K562 (cell line): ENCODE results near the gene FCGR3B. TPM values are rescaled to one million over a fixed set of nuclear protein-coding genes. Genes with fewer than 3 reads are reported as not detected.
"Not testable (repeated sequence)": the region's sequence is repeated elsewhere in the genome, so short reads cannot be mapped to it uniquely, and the experiment has no call there.

Experiments
- ATAC-seq: fragments of 200-7000 bp; cut with Tn5 transposase; 3 replicates; pipeline ENCODE4 v1.9.1; 2020; ENCODE audit warnings: moderate library complexity
- BruUV-seq: library from RNA; stranded (reverse); fragments of 400-500 nt; replicated peaks from 2 replicates; lab custom pipeline; 2021; lab: Mats Ljungman, UMichigan
- CTCF ChIA-PET: fragments of 300-600 bp; formaldehyde crosslinking; extraction: SDS; loops from one replicate; lab custom pipeline; 2021; ENCODE audit warnings: low intra/inter-chr PET ratio; lab: Yijun Ruan, JAX
- POLR2A ChIA-PET: fragments of 300-600, 350-650 bp; sonication (Branson Sonifier 250); formaldehyde crosslinking; extraction: SDS; loops from one replicate; lab custom pipeline; 2021; ENCODE audit warnings: antibody characterized with exemption, inconsistent platforms; lab: Yijun Ruan, JAX
- DNase-seq, 4 experiments: peaks; one replicate each; pipeline versions ENCODE4 v3.0.0 to v3.0.0-alpha.2; 2011 to 2018; ENCODE audit warnings: low spot score in 3 of 4, mixed read lengths in 3 of 4; ENCODE audit errors: extremely low read depth in 1 of 4
- FAIRE-seq: peaks from 2 replicates; lab custom pipeline; 2011; peaks lifted over from hg19 to GRCh38; lab: Jason Lieb, UNC
- H2AFZ ChIP-seq: 2 replicates; pipeline ENCODE4 v1.6.0; 2011; ENCODE audit warnings: low read depth, low read length, control low read depth, inconsistent platforms
- H3K27ac ChIP-seq: fragments of 200-600 bp; 3 replicates; pipeline ENCODE4 v1.8.0; 2011; ENCODE audit warnings: low read depth, mild to moderate bottlenecking, control low read depth, inconsistent platforms, low read length, moderate library complexity, mixed read lengths; ENCODE audit errors: extremely low read depth
- H3K27me3 ChIP-seq, 2 experiments: fragments of 300-600 bp in 1 of 2; 2 replicates in 1 of 2; 3 replicates in 1 of 2; pipeline versions ENCODE4 v1.6.0 to v1.8.0; 2011; ENCODE audit warnings: inconsistent platforms in 2 of 2, low read length in 2 of 2, mild to moderate bottlenecking in 1 of 2, mixed read lengths in 1 of 2, moderate library complexity in 1 of 2; ENCODE audit not compliant: control insufficient read depth in 2 of 2, insufficient read depth in 2 of 2
- H3K36me3 ChIP-seq: fragments of 300-600 bp; 3 replicates; pipeline ENCODE4 v1.8.0; 2011; ENCODE audit warnings: mild to moderate bottlenecking, low read length, inconsistent platforms; ENCODE audit not compliant: control insufficient read depth, insufficient read depth
- H3K4me1 ChIP-seq, 2 experiments: fragments of 200-600 bp in 1 of 2; replicated peaks in 1 of 2; 2 replicates in 1 of 2; 3 replicates in 1 of 2; pipeline versions ENCODE4 v1.5.1 to v1.8.0; 2011; ENCODE audit warnings: inconsistent platforms in 2 of 2, low read length in 2 of 2, mild to moderate bottlenecking in 1 of 2, mixed read lengths in 1 of 2, moderate library complexity in 1 of 2; ENCODE audit not compliant: control insufficient read depth in 2 of 2, insufficient read depth in 2 of 2
- H3K4me2 ChIP-seq: 2 replicates; pipeline ENCODE4 v1.6.1; 2011; ENCODE audit warnings: low read length, control low read depth, inconsistent platforms, mixed read lengths; ENCODE audit not compliant: insufficient read depth
- H3K4me3 ChIP-seq: fragments of 200-600 bp; sonication (generic), shearing (Covaris generic); 2 replicates; pipeline ENCODE4 v1.5.1; 2016; ENCODE audit warnings: control low read depth, inconsistent platforms
- H3K79me2 ChIP-seq: fragments of 200-600 bp; 3 replicates; pipeline ENCODE4 v1.8.0; 2011; ENCODE audit warnings: low read length, inconsistent platforms; ENCODE audit not compliant: control insufficient read depth, insufficient read depth
- H3K9ac ChIP-seq, 2 experiments: 2 replicates each; pipeline versions ENCODE4 v1.6.0 to v1.6.1; 2011; ENCODE audit warnings: low read depth in 2 of 2, low read length in 2 of 2, control low read depth in 1 of 2, inconsistent platforms in 1 of 2, mild to moderate bottlenecking in 1 of 2, mixed read lengths in 1 of 2; ENCODE audit not compliant: insufficient read depth in 1 of 2
- H3K9me1 ChIP-seq: one replicate; pipeline ENCODE4 v1.6.0; 2011; ENCODE audit warnings: inconsistent platforms, mild to moderate bottlenecking, low read length, moderate library complexity; ENCODE audit not compliant: control insufficient read depth, insufficient read depth
- H3K9me3 ChIP-seq: replicated peaks from 2 replicates; pipeline ENCODE4 v1.5.1; 2011; ENCODE audit warnings: low read depth, low read length, inconsistent platforms; ENCODE audit not compliant: control insufficient read depth, insufficient read depth
- H4K20me1 ChIP-seq: replicated peaks from 2 replicates; pipeline ENCODE4 v1.6.1; 2011; ENCODE audit warnings: low read length, inconsistent platforms, mixed read lengths; ENCODE audit not compliant: control insufficient read depth, insufficient read depth
- ATF7 ChIP-seq: fragments of 450-650 bp; IDR thresholded peaks from 2 replicates; pipeline ENCODE4 v1.7.1; 2014; ENCODE audit warnings: mild to moderate bottlenecking, moderate library complexity
- CBFA2T2 ChIP-seq: fragments of 450-650 bp; conservative IDR thresholded peaks from 2 replicates; pipeline ENCODE4 v1.6.1; 2017; ENCODE audit warnings: mild to moderate bottlenecking
- CC2D1A ChIP-seq: fragments of 450-650 bp; IDR thresholded peaks from 2 replicates; pipeline ENCODE4 v1.6.1; 2017; ENCODE audit warnings: mild to moderate bottlenecking
- CREM ChIP-seq: IDR thresholded peaks from 2 replicates; pipeline ENCODE4 v1.6.1; 2014; ENCODE audit warnings: antibody characterized with exemption, low read depth
- DACH1 ChIP-seq: fragments of 450-650 bp; IDR thresholded peaks from 2 replicates; pipeline ENCODE4 v1.6.1; 2018; ENCODE audit not compliant: partially characterized antibody
- DPF2 ChIP-seq: fragments of 450-650 bp; IDR thresholded peaks from 2 replicates; pipeline ENCODE4 v1.6.1; 2016
- EP300 ChIP-seq: IDR thresholded peaks from 2 replicates; pipeline ENCODE4 v1.6.1; 2012; ENCODE audit warnings: low read length, improper control_type of control experiment
- HMBOX1 ChIP-seq: sonication (generic); IDR thresholded peaks from 2 replicates; pipeline ENCODE4 v1.6.1; 2016
- JUND ChIP-seq, 2 experiments: IDR thresholded peaks; 2 replicates in 1 of 2; 3 replicates in 1 of 2; pipeline ENCODE4 v1.6.1; 2011; ENCODE audit warnings: borderline replicate concordance in 2 of 2, low read depth in 2 of 2, low read length in 2 of 2, improper control_type of control experiment in 1 of 2, missing biosample characterization in 1 of 2, missing genetic modification characterization in 1 of 2, missing genetic modification reagents in 1 of 2
- KDM5B ChIP-seq: fragments of 200-600 bp; sonication (generic); IDR thresholded peaks from 2 replicates; pipeline ENCODE4 v1.6.1; 2012; ENCODE audit warnings: low read depth, mild to moderate bottlenecking, moderate library complexity, low read length, control low read depth, inconsistent platforms; ENCODE audit not compliant: insufficient replicate concordance
- MTA2 ChIP-seq: fragments of 450-650 bp; IDR thresholded peaks from 2 replicates; pipeline ENCODE4 v1.6.1; 2016; ENCODE audit warnings: low read depth
- NCOR1 ChIP-seq: fragments of 450-650 bp; IDR thresholded peaks from 2 replicates; pipeline ENCODE4 v1.6.1; 2016; ENCODE audit warnings: mild to moderate bottlenecking, moderate library complexity
- NFIC ChIP-seq: fragments of 450-650 bp; IDR thresholded peaks from 2 replicates; pipeline ENCODE4 v1.6.1; 2017; ENCODE audit warnings: mild to moderate bottlenecking, inconsistent platforms
- NFRKB ChIP-seq: fragments of 450-650 bp; IDR thresholded peaks from 2 replicates; pipeline ENCODE4 v1.6.1; 2016; ENCODE audit warnings: low read depth
- RBBP5 ChIP-seq: fragments of 200-600 bp; sonication (generic); IDR thresholded peaks from 2 replicates; pipeline ENCODE4 v1.6.1; 2012; ENCODE audit warnings: borderline replicate concordance, mild to moderate bottlenecking, low read length, control low read depth, inconsistent platforms; ENCODE audit not compliant: insufficient read depth, poor library complexity, severe bottlenecking
- RBFOX2 ChIP-seq: fragments of 200-400 bp; formaldehyde crosslinking; IDR thresholded peaks from 2 replicates; pipeline ENCODE4 v1.6.1; 2017; ENCODE audit warnings: low read depth, mild to moderate bottlenecking, low read length, moderate library complexity
- STAT5A ChIP-seq: IDR thresholded peaks from 2 replicates; pipeline ENCODE4 v1.6.1; 2012; ENCODE audit warnings: low read length, inconsistent platforms, borderline replicate concordance
- TAL1 ChIP-seq: fragments of 450-650 bp; IDR thresholded peaks from 2 replicates; pipeline ENCODE4 v1.6.1; 2016; ENCODE audit warnings: mild to moderate bottlenecking
- TEAD4 ChIP-seq, 2 experiments: sonication (generic) in 1 of 2; formaldehyde crosslinking in 1 of 2; IDR thresholded peaks; 2 replicates each; pipeline versions ENCODE4 v1.6.1 to v1.8.0; 2012 to 2022; ENCODE audit warnings: borderline replicate concordance in 1 of 2, inconsistent platforms in 1 of 2, low read length in 1 of 2, mild to moderate bottlenecking in 1 of 2, missing genetic modification reagents in 1 of 2
- ZBTB5 ChIP-seq: fragments of 450-650 bp; IDR thresholded peaks from 2 replicates; pipeline ENCODE4 v1.6.1; 2017; ENCODE audit warnings: antibody characterized with exemption
- WGBS: fragments of 100-300 bp; shearing (Covaris generic); methylation state at CpG from one replicate; pipeline ENCODE4 v1.1.6; 2016; ENCODE audit warnings: low coverage, mixed read lengths; ENCODE audit not compliant: insufficient coverage; ENCODE audit errors: missing lambda C conversion rate; 5-methylcytosine and 5-hydroxymethylcytosine counted together
- in situ Hi-C: fragments of 300-500 bp; cut with MboI; formaldehyde crosslinking; loops from 4 replicates; pipeline ENCODE4 v1.15.0; 2018; ENCODE audit warnings: inconsistent platforms, mixed read lengths
- intact Hi-C: fragments of 100-400 bp; cut with micrococcal nuclease; formaldehyde crosslinking; loops from 2 replicates; pipeline ENCODE4 v1.14.2; 2022
- polyA plus RNA-seq, 8 experiments: library from polyadenylated mRNA; depleted of rRNA in 4 of 8; stranded (reverse) in 5 of 8; unstranded in 3 of 8; fragments of >200 nt; fragmentation: Nextera tagmentation in 2 of 8; fragmentation: Illumina TruSeq in 1 of 8; extraction: Ambion mirVana in 2 of 8; extraction: Trizol in 1 of 8; gene quantifications; 2 replicates each; pipeline versions ENCODE4 v1.2.1 to v1.2.3, GENCODE V29; 2011 to 2014; ENCODE audit warnings: inconsistent platforms in 1 of 8, missing spikeins in 1 of 8
- total RNA-seq, 7 experiments: library from RNA; depleted of rRNA in 6 of 7; stranded (reverse); fragments of >200 nt in 6 of 7; fragmentation: Illumina TruSeq in 2 of 7; extraction: Trizol in 2 of 7; gene quantifications; 2 replicates each; pipeline versions ENCODE4 v1.2.1 to v1.2.3, GENCODE V29; 2011 to 2021; ENCODE audit warnings: low replicate concordance in 1 of 7

The FCGR3B gene
- total and polyA plus RNA-seq, 9 of the 15 experiments (the other 6 are each of a cell fraction or from before 2014, with no cell fraction given), result 0.18 to 1.1 (median 0.40) TPM

- POLR2A ChIA-PET; H3K9me3 ChIP-seq; H3K4me1 ChIP-seq; H3K9me1 ChIP-seq; CTCF ChIA-PET; H4K20me1 ChIP-seq; BruUV-seq; H3K36me3 ChIP-seq; H2AFZ ChIP-seq; H3K27me3 ChIP-seq; TF ChIP-seq TEAD4 (CRISPR knock-in tag; IDR thresholded peaks at IDR 0.05; ENCODE audit: borderline replicate concordance): not testable (repeated sequence)
- Histone ChIP-seq H3K27ac (peak overlapping the region; percentile 86), H3K4me2 (peak overlapping the region; percentile 66), H3K79me2 (peaks cover 12% of the 10 kb centered on the region; the same call in 2 of the 3 replicates), H3K9ac (peak overlapping the region in 1 of 2 experiments; percentile 80; a peak in 2 of 4 replicates), H3K4me3 (0 out of 2 replicates have a peak overlapping the region, but pooled peaks have one; percentile 19)
- DNase-seq (peak; percentile 52 to 93 (median 67)), ATAC-seq (peak; percentile 67), FAIRE-seq (peak; percentile 86)
- WGBS, result 7% methylated on average over 5 of the region's 6 CpGs
- intact Hi-C loops (loop anchor here (10.0 kb wide), 1 partner anchor 139 kb away; no protein-coding TSS in a partner anchor), in situ Hi-C loops (loop anchor here (5.0 kb wide), 1 partner anchor 81 kb away; no protein-coding TSS in a partner anchor)
- peak; percentile 52 for TF ChIP-seq CBFA2T2
- peak; percentile 43 for TF ChIP-seq MTA2
- peak; percentile 42; the same call in 1 of the 2 replicates for TF ChIP-seq JUND (IDR thresholded peaks at IDR 0.05; ENCODE audit: borderline replicate concordance, low read depth, low read length)
- TF ChIP-seq JUND (tag; IDR thresholded peaks at IDR 0.05; ENCODE audit: borderline replicate concordance, low read depth, low read length), result peak; percentile 17; the same call in 1 of the 3 replicates
- TF ChIP-seq DACH1, result peak; percentile 14
- peak; percentile 40; the same call in 1 of the 2 replicates for TF ChIP-seq RBFOX2
- peak; percentile 56; the same call in 1 of the 2 replicates for TF ChIP-seq DPF2
- TF ChIP-seq RBBP5, result peak; percentile 34
- TF ChIP-seq HMBOX1, result peak; percentile 48; the same call in 1 of the 2 replicates
- TF ChIP-seq ZBTB5, result peak; percentile 65; the same call in 1 of the 2 replicates
- TF ChIP-seq TAL1, result peak; percentile 57
- TF ChIP-seq ATF7, result peak; percentile 25; the same call in 1 of the 2 replicates
- TF ChIP-seq CC2D1A, result peak; percentile 41; the same call in 1 of the 2 replicates
- peak; percentile 74; the same call in 1 of the 2 replicates for TF ChIP-seq EP300
- peak; percentile 22; the same call in 1 of the 2 replicates for TF ChIP-seq NFRKB
- TF ChIP-seq CREM, result peak; percentile 57
- TF ChIP-seq STAT5A, result peak; percentile 81
- peak; percentile 59 for TF ChIP-seq NFIC
- TF ChIP-seq KDM5B, result peak; percentile 60
- peak; percentile 43; the same call in 1 of the 2 replicates for TF ChIP-seq TEAD4 (IDR thresholded peaks at IDR 0.05; ENCODE audit: low read length)
- peak; percentile 62 for TF ChIP-seq NCOR1
These were observed 7.5 kb downstream of the FCGR3B start for GRCh38 chr1:161623401-161624051.
